KBM-7 (cell line): ENCODE measurements around the gene JAG2.

Experiments used
- DNase-seq: peaks from one replicate; pipeline ENCODE4 v3.0.0-alpha.2; 2015
- in situ Hi-C: fragments of 300-500 bp; cut with MboI; formaldehyde crosslinking; loops from 2 replicates; pipeline ENCODE4 v1.14.3; 2020; ENCODE audit warnings: low sequenced_read_pairs, low pct_unique_long_range_greater_than_20kb, mixed read lengths

JAG2 gene

DNA sequence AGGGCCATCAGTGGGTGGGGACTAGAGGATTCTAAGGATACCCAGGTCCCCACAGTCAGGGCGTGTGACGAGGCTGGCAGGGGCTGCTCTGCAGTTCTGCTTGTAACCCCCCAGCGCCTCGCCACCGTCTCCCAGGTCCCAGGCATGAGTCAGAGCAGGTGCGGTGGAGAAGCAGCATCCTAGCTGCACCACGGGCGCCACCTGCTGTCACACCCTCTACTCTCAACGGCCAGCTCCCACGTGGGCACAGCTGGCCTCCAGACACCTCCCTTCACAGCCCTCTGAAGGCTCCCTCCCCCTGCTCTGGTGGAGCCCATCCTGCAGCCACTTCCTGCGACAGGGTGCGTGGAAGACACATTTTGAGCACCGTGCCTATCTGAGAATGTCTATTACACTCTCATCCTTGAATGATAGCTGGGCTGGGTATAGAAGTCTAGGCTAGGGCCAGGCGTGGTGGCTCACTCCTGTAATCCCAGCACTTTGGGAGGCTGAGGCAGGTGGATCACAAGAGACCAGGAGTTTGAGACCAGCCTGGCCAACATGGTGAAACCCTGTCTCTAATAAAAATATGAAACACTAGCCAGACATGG is 19.5 kb upstream of the JAG2 start:
- DNase-seq: peak; percentile 81
- in situ Hi-C loops: no loop called here

DNA sequence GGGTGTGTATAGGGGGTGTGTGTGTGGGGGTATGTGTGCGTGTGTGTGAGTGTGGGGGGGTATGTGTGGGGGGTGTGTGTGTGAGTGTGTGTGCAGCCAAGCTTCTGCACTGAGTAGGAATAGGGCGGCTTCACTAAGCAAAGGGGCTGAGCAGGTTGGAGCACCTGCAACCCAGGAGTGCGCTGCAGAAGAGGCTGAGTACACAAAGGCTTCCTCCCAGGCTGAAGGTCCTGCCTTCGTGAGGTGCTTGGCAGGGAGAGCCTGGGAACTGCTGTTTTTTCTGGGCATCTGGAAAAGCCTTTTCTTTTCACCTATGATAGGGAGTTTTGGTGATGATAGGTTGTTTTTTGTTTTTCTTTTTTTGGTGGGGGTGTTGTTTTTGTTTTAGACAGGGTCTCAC is 18.5 kb upstream of the JAG2 start:
- in situ Hi-C loops: no loop called here
- no peak for DNase-seq

DNA sequence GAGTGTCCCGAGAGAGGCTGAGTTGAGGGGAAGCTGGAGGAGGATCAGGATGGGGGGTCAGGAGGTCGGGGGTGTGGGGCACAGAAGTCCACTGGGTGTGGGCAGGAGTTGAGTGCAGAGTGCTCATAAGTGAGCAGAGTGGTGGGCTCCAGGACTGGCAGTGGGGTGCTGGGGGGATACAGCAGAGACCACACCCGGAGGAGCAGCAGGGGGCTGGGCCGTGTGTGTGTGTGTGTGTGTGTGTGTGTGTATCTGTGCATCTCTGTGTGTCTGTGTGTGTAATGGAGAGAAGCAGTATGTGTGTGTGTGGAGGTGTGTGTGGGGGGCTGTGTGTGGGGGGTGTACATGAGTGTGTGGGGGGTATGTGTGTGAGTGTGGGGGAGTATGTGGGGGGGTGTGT is 17.4 kb upstream of the JAG2 start:
- in situ Hi-C loops: no loop called here
- DNase-seq: no peak

DNA sequence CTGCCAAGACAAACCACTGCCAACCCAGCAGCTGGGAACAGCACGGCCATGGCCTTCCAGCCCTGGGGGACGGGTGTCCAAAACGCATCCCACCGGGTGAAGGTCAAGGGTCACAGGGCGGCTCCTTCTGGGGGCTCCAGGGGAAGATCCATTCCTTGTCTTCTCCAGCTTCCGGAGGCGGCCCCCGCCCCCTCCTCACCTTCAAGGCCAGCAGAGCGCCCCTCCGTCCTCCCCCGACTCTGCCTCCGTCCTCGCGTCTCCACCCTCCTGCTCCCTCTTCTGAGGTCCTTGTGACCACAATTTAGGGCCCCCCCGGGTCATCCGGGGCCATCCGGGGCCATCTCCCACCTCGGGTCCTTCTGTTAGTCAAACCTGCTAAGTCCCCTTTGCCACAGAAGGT is 16.4 kb upstream of the JAG2 start:
- DNase-seq: no peak
- in situ Hi-C loops: no loop called here

DNA sequence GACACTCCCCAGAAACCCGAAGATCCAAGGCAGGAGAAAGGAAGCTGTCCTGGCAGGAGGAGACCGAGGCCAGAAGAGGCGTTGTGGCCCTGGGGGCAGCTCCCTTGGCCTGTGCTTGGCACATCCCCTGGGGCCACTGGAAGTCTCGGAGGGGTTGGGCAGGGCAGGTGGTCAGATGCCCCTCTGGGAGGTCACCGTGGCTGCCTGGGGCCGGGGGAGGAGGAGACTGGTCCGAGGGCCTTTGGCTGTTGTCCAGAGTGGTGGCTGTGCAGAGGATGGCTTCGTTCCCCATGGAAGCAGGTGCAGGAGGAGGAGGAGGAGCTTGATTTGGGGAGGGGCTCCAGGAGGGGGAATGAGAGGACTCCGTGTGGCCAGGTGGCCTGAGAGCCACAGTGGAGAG is 15.9 kb upstream of the JAG2 start:
- DNase-seq: no peak
- in situ Hi-C loops: no loop called here

DNA sequence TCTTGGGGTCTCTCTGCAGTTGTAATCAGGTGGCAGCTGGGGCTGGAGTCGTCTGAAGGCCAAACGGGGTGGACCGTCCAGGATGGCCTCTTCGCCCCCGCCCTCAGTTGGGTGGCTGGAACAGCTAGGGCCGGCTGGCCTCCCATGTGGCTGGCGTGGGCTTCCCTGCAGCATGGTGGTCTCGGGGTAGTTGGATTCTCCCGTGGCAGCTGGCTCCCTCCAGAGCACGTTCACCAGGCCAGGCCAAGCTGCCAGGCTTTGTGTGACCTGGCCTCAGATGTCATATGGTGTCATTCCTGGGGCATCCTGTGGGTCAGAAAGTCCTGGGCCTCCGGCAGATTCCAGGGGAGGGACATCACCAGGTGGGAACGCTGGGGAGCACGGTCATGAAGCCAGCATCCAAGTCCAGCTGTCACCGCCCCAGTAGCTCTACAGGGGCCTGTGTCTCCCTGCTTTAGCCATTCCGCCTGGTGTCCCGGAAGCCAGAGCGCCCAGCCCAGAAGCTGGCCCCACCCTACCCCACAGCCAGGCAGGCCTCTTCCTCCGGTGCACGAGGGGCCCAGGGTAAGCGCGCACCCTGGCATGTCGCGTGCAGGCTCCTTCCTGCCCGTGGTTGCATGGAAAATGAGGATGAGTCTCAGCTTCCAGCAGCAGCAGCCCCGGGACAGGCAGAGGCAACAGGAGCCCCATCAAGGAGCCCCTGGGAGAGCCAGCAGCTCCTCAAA is 13.9 kb upstream of the JAG2 start:
- DNase-seq: no peak
- in situ Hi-C loops: no loop called here

DNA sequence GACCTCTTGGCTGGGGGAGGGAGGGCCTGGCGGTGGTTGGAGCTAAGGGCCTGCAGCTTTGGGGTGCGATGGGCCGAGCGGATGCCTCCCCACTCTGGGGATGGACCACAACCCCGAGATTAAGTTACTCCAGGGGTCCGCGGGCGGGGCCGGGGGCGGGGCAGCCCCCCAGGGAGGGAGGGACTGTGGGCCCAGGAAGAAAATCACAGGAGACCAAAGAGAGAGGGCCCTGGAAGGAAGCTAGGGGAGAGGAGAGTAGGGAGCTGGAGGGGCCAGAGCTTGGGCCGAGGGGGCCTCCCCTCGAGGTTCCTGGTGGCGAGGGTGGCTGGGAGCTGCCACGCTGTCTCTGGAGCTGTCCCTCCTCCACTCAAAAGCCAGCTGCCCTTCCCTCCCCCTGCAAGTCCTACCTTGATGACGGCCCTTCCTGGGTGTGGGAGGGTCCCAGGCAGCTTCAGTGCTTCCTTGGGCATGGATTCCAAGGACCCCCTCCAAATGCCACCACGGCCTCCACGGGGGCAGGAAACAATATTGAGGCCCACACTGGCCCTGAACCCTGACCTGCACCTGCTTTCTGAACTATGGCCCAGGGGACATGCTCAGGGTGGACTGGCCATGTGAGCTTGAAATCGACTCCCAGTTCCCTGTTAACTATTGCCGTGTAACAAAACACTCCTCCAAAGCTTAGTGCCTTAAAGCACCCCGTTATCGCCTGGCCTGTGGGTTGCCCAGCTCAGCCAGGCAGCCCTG is 13.1 kb upstream of the JAG2 start:
- in situ Hi-C loops: no loop called here
- no peak for DNase-seq

DNA sequence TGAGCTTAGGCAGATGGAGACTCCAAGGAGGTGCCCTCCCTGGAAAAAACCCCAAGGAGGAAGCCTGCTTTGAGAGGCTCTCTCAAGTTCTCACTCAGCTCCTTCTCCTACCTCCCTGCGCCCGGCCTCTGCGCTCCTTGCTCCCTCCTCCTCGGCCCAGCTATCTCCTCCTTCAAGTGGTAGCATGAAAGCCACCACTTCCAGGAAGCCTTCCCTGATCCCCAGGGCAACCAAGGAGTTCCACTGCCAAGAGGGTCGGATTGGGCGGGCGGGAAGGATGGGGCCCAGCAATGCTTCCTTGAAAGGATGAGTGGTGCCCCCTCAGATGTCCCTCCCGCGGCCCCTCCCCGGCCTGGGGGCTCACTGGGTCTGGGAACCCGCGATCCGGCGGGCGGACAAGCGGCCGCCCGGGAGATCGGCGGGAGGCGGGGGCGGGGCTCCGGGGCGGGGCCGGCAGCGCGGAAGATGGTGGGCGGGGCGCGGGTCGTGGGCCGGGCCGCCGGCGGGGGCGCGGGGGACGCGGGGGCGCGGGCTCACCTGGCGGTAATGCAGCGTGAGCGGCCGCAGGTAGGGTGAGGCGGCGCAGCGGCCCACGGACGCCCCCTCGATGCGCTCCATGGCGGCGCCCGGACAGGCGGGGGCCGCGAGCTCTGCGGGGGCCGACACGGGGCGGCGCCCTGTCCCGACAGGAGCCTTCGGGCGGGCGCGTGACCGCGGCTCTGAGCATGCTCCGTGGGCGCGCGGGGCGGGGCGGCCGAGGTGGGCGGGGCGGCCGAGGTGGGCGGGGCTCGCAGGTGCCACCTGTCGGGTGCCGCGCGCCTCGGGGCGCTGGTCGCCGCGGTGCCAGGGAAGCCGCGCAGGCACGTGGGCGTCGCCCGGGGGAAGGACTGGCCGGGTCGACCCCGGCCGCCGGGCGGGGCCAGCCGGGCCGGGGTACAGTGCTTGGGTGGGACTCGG is 12.3 kb upstream of the JAG2 start, which contains the start of gene NUDT14:
Gene NUDT14, minus strand, starts transcription at position 721 of the 957 bp plus-strand sequence. Its CDS starts 103 bp downstream, at position 618.
- in situ Hi-C loops: no loop called here
- no peak for DNase-seq

DNA sequence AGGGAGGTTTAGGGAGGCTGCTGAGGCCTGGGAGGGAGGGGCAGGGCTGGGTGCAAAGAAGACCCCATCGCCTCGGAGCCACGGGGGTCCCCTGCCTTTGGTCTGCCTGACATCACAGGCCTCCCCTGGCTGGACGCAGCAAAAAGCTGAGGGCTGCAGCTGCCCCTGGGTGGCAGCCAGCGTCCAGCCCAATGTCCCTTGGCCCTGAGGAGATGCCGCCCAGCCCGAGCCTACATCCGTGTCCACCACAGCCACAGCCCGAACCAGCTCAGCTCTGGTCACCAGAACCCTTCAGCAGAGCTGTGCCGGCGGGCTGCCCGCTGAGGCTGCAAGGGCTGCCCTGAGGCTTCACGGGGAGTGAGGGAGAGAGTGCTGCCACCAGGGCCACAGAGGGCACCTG is 10.6 kb upstream of the JAG2 start:
- no peak for DNase-seq
- in situ Hi-C loops: no loop called here

DNA sequence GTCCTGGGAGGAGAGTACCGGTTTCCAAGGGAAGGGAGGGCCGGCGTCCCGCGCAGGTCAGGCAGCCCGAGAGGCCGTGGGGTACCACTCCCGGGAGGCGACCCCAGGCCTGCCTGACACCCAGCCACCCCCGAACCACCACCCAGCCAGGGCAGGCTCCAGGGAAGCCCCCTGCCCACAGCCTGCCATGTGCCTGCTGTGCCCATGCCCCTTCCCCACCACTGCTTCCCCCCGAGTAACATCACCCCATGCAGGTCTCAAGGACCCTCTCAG is 10.2 kb upstream of the JAG2 start:
- DNase-seq: no peak
- in situ Hi-C loops: no loop called here

DNA sequence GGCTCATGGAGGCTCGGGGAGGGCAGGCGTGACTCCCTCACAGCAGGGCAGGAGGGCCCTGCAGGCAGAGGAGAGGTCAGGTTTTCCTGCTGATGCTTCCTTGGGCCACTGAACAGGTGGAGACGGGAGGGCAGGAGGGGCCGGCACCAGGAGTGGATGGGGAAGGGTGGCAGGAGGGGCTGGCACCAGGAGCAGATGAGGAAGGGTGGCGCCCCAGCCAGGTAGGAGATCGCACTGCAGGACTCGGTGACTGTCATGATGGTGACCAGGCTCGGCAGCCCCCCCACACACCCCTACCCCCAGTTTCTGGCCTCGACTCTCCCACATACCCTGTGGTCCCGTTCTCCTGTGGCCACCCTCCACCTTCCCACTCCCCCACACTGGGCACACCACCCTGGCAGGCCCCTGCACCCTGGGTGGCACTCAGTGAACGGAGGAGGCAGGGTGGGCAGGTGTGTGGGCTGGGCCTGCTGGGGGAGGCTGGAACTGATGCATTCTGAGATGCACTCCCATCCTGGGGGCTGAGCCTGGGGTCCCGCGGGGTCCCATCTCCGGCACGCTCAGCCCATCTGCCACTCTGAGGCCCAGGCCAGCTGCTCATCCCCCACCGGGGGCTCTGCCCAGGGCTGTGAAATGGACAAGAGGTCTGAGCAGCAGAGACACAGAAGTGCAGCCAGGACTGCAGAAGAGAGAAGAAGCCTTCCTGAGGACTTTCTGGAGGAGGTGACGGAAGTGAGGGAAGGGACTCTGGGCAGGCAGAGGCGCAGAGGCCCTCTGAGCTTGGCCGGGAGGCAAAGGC is 9.7 kb upstream of the JAG2 start:
- in situ Hi-C loops: no loop called here
- no peak for DNase-seq

DNA sequence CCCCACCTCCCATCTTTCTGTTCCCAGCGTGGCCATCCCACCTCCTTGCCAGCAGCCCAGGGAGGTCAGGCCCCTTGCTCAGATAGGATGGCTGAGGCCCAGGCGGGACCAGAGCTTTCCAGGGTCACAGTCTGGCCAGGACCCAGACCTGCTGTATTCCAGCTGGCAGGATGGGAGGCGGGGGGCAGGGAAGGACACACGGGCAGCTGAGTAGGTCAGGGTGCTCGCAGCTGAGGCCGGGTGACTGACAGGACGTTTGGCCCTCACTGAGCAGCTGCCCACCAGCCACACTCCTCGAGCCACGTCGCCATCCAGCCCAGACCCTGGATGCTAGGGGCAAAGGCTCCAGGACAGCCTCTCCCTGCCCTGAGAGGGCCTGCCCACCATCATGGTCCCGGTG is 8.5 kb upstream of the JAG2 start:
- in situ Hi-C loops: no loop called here
- DNase-seq: no peak

DNA sequence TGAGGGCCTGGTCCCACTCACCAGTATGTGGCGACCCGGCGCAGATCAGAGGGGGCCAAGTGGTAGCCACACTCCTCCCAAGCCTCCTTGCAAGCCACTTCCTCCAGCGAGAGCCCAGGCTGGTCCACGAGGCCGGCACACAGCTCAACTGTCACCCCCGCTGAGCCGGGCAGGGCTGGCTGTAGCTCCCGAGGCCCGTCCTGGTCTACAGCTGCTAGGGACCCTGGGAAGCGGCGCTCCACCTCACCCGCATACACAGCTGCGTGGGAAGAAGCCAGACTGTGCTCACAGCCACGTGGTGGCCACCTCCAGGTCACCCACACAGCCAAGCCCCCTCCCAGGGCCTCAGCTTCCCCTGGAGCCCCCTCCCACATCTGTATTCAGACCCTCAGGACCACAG is 7.9 kb upstream of the JAG2 start:
- no peak for DNase-seq
- in situ Hi-C loops: no loop called here

DNA sequence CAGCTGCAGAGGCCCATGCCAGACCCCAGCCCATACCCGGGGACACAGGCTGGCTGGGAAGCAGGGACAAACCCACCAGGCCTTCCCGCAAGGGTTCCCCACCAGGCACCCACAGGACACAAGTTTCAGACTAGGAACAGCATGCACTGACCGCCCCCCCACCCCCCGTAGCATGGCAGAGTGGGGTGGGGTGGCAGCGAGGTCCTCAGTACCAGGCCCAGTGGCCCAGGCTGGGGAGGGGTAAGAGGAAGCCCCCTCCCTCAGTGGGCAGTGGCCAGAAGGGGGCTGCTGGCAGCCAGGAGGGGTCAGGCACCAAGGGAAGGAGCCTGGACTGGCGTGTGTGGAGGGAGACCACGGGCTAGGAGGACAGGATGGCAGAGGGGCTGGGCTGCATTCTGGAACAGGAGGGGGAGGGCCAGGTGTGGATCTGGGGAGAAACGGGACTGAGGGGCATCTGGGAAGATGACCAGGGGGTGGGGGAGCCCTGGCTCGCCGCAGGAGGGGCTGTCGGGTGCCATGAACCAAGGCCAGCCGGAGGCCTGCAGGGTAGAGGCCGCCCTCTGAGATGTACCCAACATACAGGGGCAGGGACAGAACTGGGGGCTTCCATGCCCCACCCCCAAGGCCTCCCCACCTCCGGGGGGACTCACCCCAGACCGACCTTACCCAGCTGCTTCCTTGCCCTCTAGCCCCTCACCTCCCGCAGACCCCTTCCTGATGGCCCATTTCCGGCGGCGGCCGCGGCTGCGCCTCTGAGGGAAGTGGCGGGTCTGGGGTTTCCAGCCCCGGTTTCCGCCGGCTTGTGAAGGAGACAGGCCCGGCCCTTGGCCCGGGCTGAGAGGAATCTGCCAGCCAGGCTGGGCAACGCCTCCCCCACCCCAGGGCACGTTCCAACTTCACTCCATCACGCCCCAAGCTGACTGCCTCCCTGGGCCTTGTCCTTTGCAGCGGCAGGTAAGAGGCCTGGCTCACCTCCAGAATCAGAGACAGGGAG is 5.6 kb upstream of the JAG2 start:
- in situ Hi-C loops: no loop called here
- peak; percentile 70 for DNase-seq

DNA sequence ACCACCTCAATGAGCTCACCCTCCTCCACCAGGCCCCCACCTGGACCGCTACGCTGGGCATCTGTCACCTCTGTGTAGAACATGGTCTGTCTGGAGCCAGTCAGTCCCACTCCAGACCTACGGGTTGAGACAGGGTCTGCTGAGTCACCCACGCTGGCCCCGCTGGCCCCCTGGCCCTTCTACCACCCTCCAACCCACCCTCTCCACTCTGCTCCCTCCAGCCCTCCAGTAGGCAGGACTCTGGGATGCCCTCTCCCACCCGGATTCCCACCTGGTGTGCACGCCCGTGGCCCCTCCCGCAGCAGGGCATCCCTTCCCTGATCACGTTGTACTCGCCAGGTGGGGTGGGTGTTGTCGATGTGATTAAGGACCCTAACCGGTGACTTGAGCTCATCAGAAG is 4.6 kb upstream of the JAG2 start:
- in situ Hi-C loops: no loop called here
- DNase-seq: no peak

DNA sequence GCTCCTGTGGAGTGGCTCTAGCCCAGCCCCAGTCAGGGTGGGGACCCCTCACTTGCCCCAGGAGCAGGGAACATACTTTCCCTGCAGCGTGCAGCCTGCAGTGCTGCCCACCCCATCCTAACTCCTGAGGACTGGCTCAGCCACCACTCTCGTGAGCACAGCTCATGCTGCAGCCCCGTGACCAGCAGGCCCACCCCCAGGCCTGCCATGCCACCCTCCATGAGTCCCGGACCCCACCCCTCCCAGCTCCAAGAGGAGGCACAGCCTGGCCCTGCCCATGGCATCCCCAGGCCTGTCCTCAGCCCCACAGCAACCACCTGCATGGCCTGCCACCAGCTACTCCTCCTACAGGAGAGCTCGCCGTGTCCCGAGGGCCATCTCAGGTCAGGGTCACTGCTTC is 3.9 kb upstream of the JAG2 start:
- DNase-seq: no peak
- in situ Hi-C loops: no loop called here

DNA sequence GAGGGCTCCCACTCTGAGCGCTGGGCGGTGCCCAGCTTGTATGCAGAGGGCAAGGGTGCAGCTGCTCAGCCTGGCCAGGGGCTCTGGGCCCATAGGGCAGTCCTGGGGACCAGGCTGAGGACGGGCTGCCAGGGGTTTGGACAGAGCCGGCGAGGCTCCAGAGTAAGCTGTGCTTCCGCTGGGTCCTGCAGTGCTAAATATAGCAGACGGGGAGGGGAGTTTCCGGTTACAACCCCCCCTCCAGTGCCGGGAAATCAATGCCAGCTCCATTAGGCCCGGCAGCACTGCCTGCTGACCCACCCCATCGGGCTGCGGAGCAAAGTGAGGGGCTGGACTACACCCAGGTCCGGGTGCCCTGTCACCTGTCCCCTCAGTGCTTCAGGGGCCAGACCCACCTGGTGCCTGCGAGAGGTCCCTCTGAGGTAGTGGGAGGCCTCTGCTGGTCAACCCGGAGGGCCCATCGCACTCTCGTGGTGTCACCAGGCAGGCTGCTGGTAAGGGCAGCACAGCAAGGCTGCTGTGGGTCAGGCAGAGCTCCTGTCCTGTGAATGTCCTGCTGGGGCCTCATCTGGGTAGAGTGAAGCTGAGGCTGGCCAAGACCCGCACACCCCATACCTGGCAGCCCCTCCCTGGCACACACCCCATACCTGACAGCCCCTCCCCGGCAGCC is 2.6 kb upstream of the JAG2 start:
- in situ Hi-C loops: no loop called here
- no peak for DNase-seq
